HL-60 (cell line): Measurements from ENCODE around the gene ATG2B.

Source experiments
- DNase-seq, 2 experiments: peaks; one replicate each; pipeline ENCODE4 v3.0.0-alpha.2; 2010 to 2020; ENCODE audit warnings: low read depth in 1 of 2, low spot score in 1 of 2
- H3K27ac ChIP-seq: fragments of 250-450 bp; sonication (Bioruptor Pico); replicated peaks from 2 replicates; pipeline ENCODE4 v1.5.1; 2020; ENCODE audit warnings: mild to moderate bottlenecking, moderate library complexity
- H3K27me3 ChIP-seq: fragments of 250-450 bp; sonication (Bioruptor Pico); 2 replicates; pipeline ENCODE4 v1.5.1; 2021; ENCODE audit warnings: mild to moderate bottlenecking, moderate library complexity; ENCODE audit not compliant: insufficient read depth, poor library complexity, severe bottlenecking
- H3K4me3 ChIP-seq: replicated peaks from 2 replicates; pipeline ENCODE4 v1.5.1; 2011; ENCODE audit warnings: mild to moderate bottlenecking, control low read depth, low read length; ENCODE audit not compliant: insufficient read depth
- GABPA ChIP-seq: IDR thresholded peaks from 2 replicates; pipeline ENCODE4 v1.6.1; 2012; ENCODE audit warnings: low read depth
- POLR2AphosphoS5 ChIP-seq: IDR thresholded peaks from 2 replicates; pipeline ENCODE4 v1.6.1; 2012; ENCODE audit warnings: low read depth
- REST ChIP-seq: IDR thresholded peaks from 2 replicates; pipeline ENCODE4 v1.6.1; 2012; ENCODE audit warnings: low read depth; ENCODE audit not compliant: insufficient replicate concordance
- SPI1 ChIP-seq: IDR thresholded peaks from 2 replicates; pipeline ENCODE4 v1.6.1; 2012; ENCODE audit warnings: low read depth, mild to moderate bottlenecking, borderline replicate concordance
- TF ChIP-seq, protein P1 (sequence below): IDR thresholded peaks from one replicate; pipeline ENCODE4 v1.5.1; 2011; ENCODE audit warnings: low read length, control low read depth, inconsistent platforms; ENCODE audit not compliant: insufficient read depth

Gene ATG2B

GRCh38 chr14:96309896-96310330 lies 53.2 kb downstream of the ATG2B start:
- H3K27ac ChIP-seq, result no peak overlapping the region
- H3K4me3 ChIP-seq, result no peak overlapping the region
- no peaks in the 10 kb centered on the region for H3K27me3 ChIP-seq
- no peak for TF ChIP-seq REST
- no peak for TF ChIP-seq GABPA
- no peak for TF ChIP-seq SPI1
- no peak for TF ChIP-seq POLR2AphosphoS5
- TF ChIP-seq, protein P1, sequence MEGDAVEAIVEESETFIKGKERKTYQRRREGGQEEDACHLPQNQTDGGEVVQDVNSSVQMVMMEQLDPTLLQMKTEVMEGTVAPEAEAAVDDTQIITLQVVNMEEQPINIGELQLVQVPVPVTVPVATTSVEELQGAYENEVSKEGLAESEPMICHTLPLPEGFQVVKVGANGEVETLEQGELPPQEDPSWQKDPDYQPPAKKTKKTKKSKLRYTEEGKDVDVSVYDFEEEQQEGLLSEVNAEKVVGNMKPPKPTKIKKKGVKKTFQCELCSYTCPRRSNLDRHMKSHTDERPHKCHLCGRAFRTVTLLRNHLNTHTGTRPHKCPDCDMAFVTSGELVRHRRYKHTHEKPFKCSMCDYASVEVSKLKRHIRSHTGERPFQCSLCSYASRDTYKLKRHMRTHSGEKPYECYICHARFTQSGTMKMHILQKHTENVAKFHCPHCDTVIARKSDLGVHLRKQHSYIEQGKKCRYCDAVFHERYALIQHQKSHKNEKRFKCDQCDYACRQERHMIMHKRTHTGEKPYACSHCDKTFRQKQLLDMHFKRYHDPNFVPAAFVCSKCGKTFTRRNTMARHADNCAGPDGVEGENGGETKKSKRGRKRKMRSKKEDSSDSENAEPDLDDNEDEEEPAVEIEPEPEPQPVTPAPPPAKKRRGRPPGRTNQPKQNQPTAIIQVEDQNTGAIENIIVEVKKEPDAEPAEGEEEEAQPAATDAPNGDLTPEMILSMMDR, result no peak
- no peak for DNase-seq

DNA sequence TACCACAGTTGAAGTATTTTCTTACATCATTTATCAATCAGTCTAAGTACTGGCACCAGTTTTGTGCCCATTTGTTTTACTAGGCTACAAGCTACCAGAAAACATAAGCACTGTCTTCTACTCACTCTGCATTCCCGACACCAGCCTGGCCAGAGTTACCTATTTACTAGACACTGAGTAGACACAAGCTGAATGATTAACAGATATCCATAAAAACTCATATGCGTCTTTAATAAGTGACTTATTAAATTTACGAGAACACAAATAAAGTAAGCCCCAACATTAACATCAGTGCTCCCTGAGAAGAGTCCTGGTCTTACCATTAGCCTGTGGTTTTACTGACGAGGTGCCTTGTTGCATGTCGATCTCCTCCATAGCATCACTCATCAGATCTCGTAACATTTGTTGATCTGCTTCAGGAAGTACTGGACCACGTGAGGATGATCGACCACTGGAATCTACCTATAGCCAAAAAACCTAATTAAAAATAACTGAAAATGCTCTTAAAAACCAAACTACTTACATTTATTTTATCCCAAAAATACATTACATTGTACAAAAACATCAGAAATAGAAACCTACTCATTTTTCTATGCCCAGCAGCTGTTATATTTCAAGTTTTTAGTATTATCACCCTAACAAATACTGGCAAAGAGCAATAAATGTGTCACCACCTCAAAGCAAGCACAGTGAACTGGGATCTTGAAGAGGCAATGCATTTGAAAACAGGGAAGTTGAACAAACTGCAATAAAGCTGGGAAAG lies 53.8 kb downstream of the ATG2B start:
- Histone ChIP-seq H3K4me3 (no peak overlapping the region), H3K27me3 (no peaks in the 10 kb centered on the region), H3K27ac (no peak overlapping the region)
- no peak for DNase-seq
- TF ChIP-seq REST (no peak), POLR2AphosphoS5 (no peak), GABPA (no peak), SPI1 (no peak)
- TF ChIP-seq, protein P1, result no peak

GRCh38 chr14:96307434-96307833 lies 55.7 kb downstream of the ATG2B start:
- DNase-seq, result no peak
- H3K27me3 ChIP-seq, result no peaks in the 10 kb centered on the region
- no peak overlapping the region for H3K4me3 ChIP-seq
- no peak for TF ChIP-seq SPI1
- no peak for TF ChIP-seq POLR2AphosphoS5
- TF ChIP-seq, protein P1, result no peak
- TF ChIP-seq GABPA, result no peak
- TF ChIP-seq REST, result no peak
- no peak overlapping the region for H3K27ac ChIP-seq
